AG09319 (cell line): ENCODE data around the gene WASHC4.

Experiments
- DNase-seq: peaks from one replicate; pipeline ENCODE4 v3.0.0-alpha.2; 2010; ENCODE audit warnings: low read depth; ENCODE audit errors: extremely low read depth
- CTCF ChIP-seq: IDR thresholded peaks from 2 replicates; pipeline ENCODE4 v1.5.1; 2011; ENCODE audit warnings: low read depth, mild to moderate bottlenecking, inconsistent platforms, low read length, moderate library complexity

WASHC4 gene

GRCh38 chr12:105142259-105142658 is 34.7 kb downstream of the WASHC4 start:
- DNase-seq = no peak
- TF ChIP-seq CTCF = no peak

- DNase-seq = no peak
- no peak for TF ChIP-seq CTCF
Observed at GRCh38 chr12:105156260-105156659, 48.7 kb downstream of the WASHC4 start.

- TF ChIP-seq CTCF = no peak
- no peak for DNase-seq
Observed at GRCh38 chr12:105157606-105158005, 50.1 kb downstream of the WASHC4 start.

GRCh38 chr12:105158876-105159275 is 51.3 kb downstream of the WASHC4 start:
- no peak for TF ChIP-seq CTCF
- DNase-seq = no peak

- no peak for DNase-seq
- no peak for TF ChIP-seq CTCF
Observed at GRCh38 chr12:105162174-105162573, 54.6 kb downstream of the WASHC4 start.

- no peak for TF ChIP-seq CTCF
- no peak for DNase-seq
Observed at GRCh38 chr12:105164068-105164467, 56.5 kb downstream of the WASHC4 start.

- no peak for TF ChIP-seq CTCF
- peak; percentile 2 for DNase-seq
Observed at GRCh38 chr12:105166736-105167135, 59.2 kb downstream of the WASHC4 start.
